Fibroblast of villous mesenchyme (primary cell): ENCODE results near the gene ALKBH6. TPM values are rescaled to one million over a fixed set of nuclear protein-coding genes. Genes with fewer than 3 reads are reported as not detected.

Experiments
- DNase-seq: peaks from one replicate; pipeline ENCODE4 v3.0.0-alpha.2; 2010; ENCODE audit warnings: low read depth
- H3K4me3 ChIP-seq: 2 replicates; pipeline ENCODE4 v1.5.1; 2011; ENCODE audit warnings: low read depth, mild to moderate bottlenecking, low read length
- CTCF ChIP-seq: IDR thresholded peaks from 2 replicates; pipeline ENCODE4 v1.5.1; 2012; ENCODE audit warnings: low read depth, mild to moderate bottlenecking, low read length; ENCODE audit not compliant: insufficient read depth
- total RNA-seq: library from RNA; depleted of rRNA; stranded (reverse); fragments of >200 nt; gene quantifications from 2 replicates; pipeline ENCODE4 v1.2.3, GENCODE V29; 2012

The ALKBH6 gene
- total RNA-seq, 1 donor: 14.2 TPM

- no peak for DNase-seq
- no peak overlapping the region for H3K4me3 ChIP-seq
- TF ChIP-seq CTCF: no peak
Measured at GRCh38 chr19:36006955-36007354, 7.1 kb downstream of the ALKBH6 start.

GRCh38 chr19:36003284-36003683 is 10.7 kb downstream of the ALKBH6 start:
- DNase-seq: no peak

GRCh38 chr19:36001605-36002004 is 12.4 kb downstream of the ALKBH6 start:
- no peak for TF ChIP-seq CTCF
- H3K4me3 ChIP-seq: no peak overlapping the region

More at GRCh38 chr19:36003284-36003683, 10.7 kb downstream of the ALKBH6 start:
- no peak for TF ChIP-seq CTCF
- no peak overlapping the region for H3K4me3 ChIP-seq

GRCh38 chr19:35996777-35997176 is 17.2 kb downstream of the ALKBH6 start:
- no peak for DNase-seq
- TF ChIP-seq CTCF: no peak
- no peak overlapping the region for H3K4me3 ChIP-seq

More at GRCh38 chr19:36001605-36002004, 12.4 kb downstream of the ALKBH6 start:
- DNase-seq: no peak

- TF ChIP-seq CTCF: no peak
- H3K4me3 ChIP-seq: peak within 1 kb of the TSS; percentile 61
- peak; percentile 94 for DNase-seq
Measured at GRCh38 chr19:35995048-35995993, 18.7 kb downstream of the ALKBH6 start, which contains the start of gene SDHAF1. Gene SDHAF1 (plus strand): TSS chr19:35995188. CDS start chr19:35995275, 87 bp downstream.

- no peak for DNase-seq
- peak; percentile 3 for TF ChIP-seq CTCF
- H3K4me3 ChIP-seq: peak overlapping the region; percentile 61
Measured at GRCh38 chr19:35993923-35994598, 20.0 kb downstream of the ALKBH6 start.
